Inferior parietal cortex (tissue), 1 donor: ENCODE measurements around the gene CPA3.

Experiments
- DNase-seq: peaks from one replicate; pipeline ENCODE4 v3.0.0-alpha.2; 2016; ENCODE audit errors: extremely low spot score

Gene CPA3

GRCh38 chr3:148865049-148865448 lies at the start of gene CPA3:
Gene CPA3 (plus strand): TSS chr3:148865296. CDS start chr3:148865308, 12 bp downstream.
- no peak for DNase-seq

GRCh38 chr3:148815316-148816110 lies 49.6 kb upstream of the CPA3 start:
- peak; percentile 24 for DNase-seq

GRCh38 chr3:148816427-148816826 lies 48.7 kb upstream of the CPA3 start:
- DNase-seq = no peak

- DNase-seq = no peak
Measured at GRCh38 chr3:148816981-148817525, 48.0 kb upstream of the CPA3 start.

- no peak for DNase-seq
Measured at GRCh38 chr3:148820361-148821245, 44.5 kb upstream of the CPA3 start.

- no peak for DNase-seq
Measured at GRCh38 chr3:148823026-148823425, 42.1 kb upstream of the CPA3 start.

- DNase-seq = no peak
Measured at GRCh38 chr3:148825476-148825875, 39.6 kb upstream of the CPA3 start.

- DNase-seq = no peak
Measured at GRCh38 chr3:148827585-148827984, 37.5 kb upstream of the CPA3 start, which contains the start of gene CPB1. Gene CPB1 (plus strand): TSS chr3:148827811. CDS start chr3:148827824, 13 bp downstream.

GRCh38 chr3:148828136-148828690 lies 36.9 kb upstream of the CPA3 start:
- DNase-seq = no peak

GRCh38 chr3:148829926-148830325 lies 35.2 kb upstream of the CPA3 start:
- DNase-seq = no peak

- no peak for DNase-seq
Measured at GRCh38 chr3:148833223-148833622, 31.9 kb upstream of the CPA3 start.

- DNase-seq = no peak
Measured at GRCh38 chr3:148839805-148840204, 25.3 kb upstream of the CPA3 start.

GRCh38 chr3:148840451-148840850 lies 24.6 kb upstream of the CPA3 start:
- DNase-seq = no peak

GRCh38 chr3:148845756-148846395 lies 19.2 kb upstream of the CPA3 start:
- no peak for DNase-seq

- DNase-seq = no peak
Measured at GRCh38 chr3:148847351-148847750, 17.7 kb upstream of the CPA3 start.

- no peak for DNase-seq
Measured at GRCh38 chr3:148848410-148848809, 16.7 kb upstream of the CPA3 start.

GRCh38 chr3:148852271-148852992 lies 12.7 kb upstream of the CPA3 start:
- no peak for DNase-seq

GRCh38 chr3:148853076-148853475 lies 12.0 kb upstream of the CPA3 start:
- no peak for DNase-seq

- no peak for DNase-seq
Measured at GRCh38 chr3:148854061-148854460, 11.0 kb upstream of the CPA3 start.

- no peak for DNase-seq
Measured at GRCh38 chr3:148856384-148856783, 8.7 kb upstream of the CPA3 start.

GRCh38 chr3:148857316-148857715 lies 7.8 kb upstream of the CPA3 start:
- DNase-seq = no peak
